ENCODE data around the gene DGKH. TPM values are rescaled to one million over a fixed set of nuclear protein-coding genes. Genes with fewer than 3 reads are reported as not detected.

Gene DGKH
- total RNA-seq, 1 experiment from 2014 or later = 19.1 TPM

GRCh38 chr13:42215578-42216421 lies 167.4 kb downstream of the DGKH start:
- Mint-ChIP-seq H3K4me1 (ENCODE audit: low read depth, unreplicated experiment) (no peaks in the 10 kb centered on the region), H3K27ac (ENCODE audit: unreplicated experiment) (no peak overlapping the region), H3K4me3 (ENCODE audit: low read depth, unreplicated experiment) (no peak overlapping the region), H3K9me3 (ENCODE audit: low read depth, unreplicated experiment) (no peaks in the 10 kb centered on the region), H3K36me3 (ENCODE audit: insufficient read depth, unreplicated experiment) (peaks cover 3% of the 10 kb centered on the region), H3K27me3 (ENCODE audit: unreplicated experiment) (no peaks in the 10 kb centered on the region)
- intact Hi-C loops (cut with micrococcal nuclease; ENCODE audit: unreplicated experiment) = no loop called here
- CTCF ChIA-PET = no interaction called here
- TF ChIP-seq CTCF (IDR thresholded peaks at IDR 0.05; ENCODE audit: unreplicated experiment) = no peak
- peak; percentile 23 for DNase-seq
- no TSS peak for BruUV-seq (replicated peaks)

GRCh38 chr13:42216422-42216735 lies 167.9 kb downstream of the DGKH start:
- intact Hi-C loops (cut with micrococcal nuclease; ENCODE audit: unreplicated experiment) = no loop called here
- no peaks in the 10 kb centered on the region for H3K27me3 Mint-ChIP-seq (ENCODE audit: unreplicated experiment)
- TF ChIP-seq CTCF (IDR thresholded peaks at IDR 0.05; ENCODE audit: unreplicated experiment) = no peak
- no peak overlapping the region for H3K27ac Mint-ChIP-seq (ENCODE audit: unreplicated experiment)
- no peak for DNase-seq
- H3K4me1 Mint-ChIP-seq (ENCODE audit: low read depth, unreplicated experiment) = no peaks in the 10 kb centered on the region
- no peaks in the 10 kb centered on the region for H3K9me3 Mint-ChIP-seq (ENCODE audit: low read depth, unreplicated experiment)
- no TSS peak for BruUV-seq (replicated peaks)
- no peaks in the 10 kb centered on the region for H3K36me3 Mint-ChIP-seq (ENCODE audit: insufficient read depth, unreplicated experiment)
- no peak overlapping the region for H3K4me3 Mint-ChIP-seq (ENCODE audit: low read depth, unreplicated experiment)
- CTCF ChIA-PET = no interaction called here

- no peak for TF ChIP-seq CTCF (IDR thresholded peaks at IDR 0.05; ENCODE audit: unreplicated experiment)
- DNase-seq = no peak
- H3K36me3 Mint-ChIP-seq (ENCODE audit: insufficient read depth, unreplicated experiment) = no peaks in the 10 kb centered on the region
- no peaks in the 10 kb centered on the region for H3K4me1 Mint-ChIP-seq (ENCODE audit: low read depth, unreplicated experiment)
- no peak overlapping the region for H3K27ac Mint-ChIP-seq (ENCODE audit: unreplicated experiment)
- H3K4me3 Mint-ChIP-seq (ENCODE audit: low read depth, unreplicated experiment) = no peak overlapping the region
- no peaks in the 10 kb centered on the region for H3K9me3 Mint-ChIP-seq (ENCODE audit: low read depth, unreplicated experiment)
- CTCF ChIA-PET = no interaction called here
- BruUV-seq (replicated peaks) = no TSS peak
- intact Hi-C loops (cut with micrococcal nuclease; ENCODE audit: unreplicated experiment) = no loop called here
- no peaks in the 10 kb centered on the region for H3K27me3 Mint-ChIP-seq (ENCODE audit: unreplicated experiment)
Observed at GRCh38 chr13:42218576-42218975, 170.1 kb downstream of the DGKH start.

- no peak overlapping the region for H3K4me3 Mint-ChIP-seq (ENCODE audit: low read depth, unreplicated experiment)
Observed at GRCh38 chr13:42219051-42219450, 170.6 kb downstream of the DGKH start.

More at GRCh38 chr13:42219051-42219450, 170.6 kb downstream of the DGKH start:
- no peaks in the 10 kb centered on the region for H3K27me3 Mint-ChIP-seq (ENCODE audit: unreplicated experiment)
- no peak overlapping the region for H3K27ac Mint-ChIP-seq (ENCODE audit: unreplicated experiment)
- BruUV-seq (replicated peaks) = no TSS peak
- TF ChIP-seq CTCF (IDR thresholded peaks at IDR 0.05; ENCODE audit: unreplicated experiment) = no peak
- H3K36me3 Mint-ChIP-seq (ENCODE audit: insufficient read depth, unreplicated experiment) = no peaks in the 10 kb centered on the region
- CTCF ChIA-PET = no interaction called here
- DNase-seq = no peak
- H3K9me3 Mint-ChIP-seq (ENCODE audit: low read depth, unreplicated experiment) = no peaks in the 10 kb centered on the region
- intact Hi-C loops (cut with micrococcal nuclease; ENCODE audit: unreplicated experiment) = no loop called here
- no peaks in the 10 kb centered on the region for H3K4me1 Mint-ChIP-seq (ENCODE audit: low read depth, unreplicated experiment)

Measured in Calu3 (cell line).